ENCODE data around the gene GGT6. TPM values are rescaled to one million over a fixed set of nuclear protein-coding genes. Genes with fewer than 3 reads are reported as not detected.
"Not testable (repeated sequence)": the region's sequence is repeated elsewhere in the genome, so short reads cannot be mapped to it uniquely, and the experiment has no call there.

The GGT6 gene
- not detected in 2 replicates for total RNA-seq (ENCODE audit: low replicate concordance)

GRCh38 chr17:4560421-4560820, at the start of gene GGT6:
GGT6 (minus strand) TSS chr17:4560577; CDS start chr17:4560521, 56 bp downstream.
- no peak within 1 kb of the TSS for H3K4me3 ChIP-seq (ENCODE audit: low read depth, low read length)
- no peak for TF ChIP-seq CTCF (IDR thresholded peaks at IDR 0.05; ENCODE audit: insufficient read depth, low read length)
- DNase-seq (ENCODE audit: low read depth), result no peak

- no peak overlapping the region for H3K4me3 ChIP-seq (ENCODE audit: low read depth, low read length)
- no peak for DNase-seq (ENCODE audit: low read depth)
These were observed 49.8 kb upstream of the GGT6 start for GRCh38 chr17:4610162-4610561.

GRCh38 chr17:4609761-4610160, 49.4 kb upstream of the GGT6 start:
- TF ChIP-seq CTCF (IDR thresholded peaks at IDR 0.05; ENCODE audit: insufficient read depth, low read length), result no peak
- H3K4me3 ChIP-seq (ENCODE audit: low read depth, low read length), result no peak overlapping the region
- no peak for DNase-seq (ENCODE audit: low read depth)

More at GRCh38 chr17:4610162-4610561, 49.8 kb upstream of the GGT6 start:
- no peak for TF ChIP-seq CTCF (IDR thresholded peaks at IDR 0.05; ENCODE audit: insufficient read depth, low read length)

GRCh38 chr17:4607773-4608187, 47.4 kb upstream of the GGT6 start:
- TF ChIP-seq CTCF (IDR thresholded peaks at IDR 0.05; ENCODE audit: insufficient read depth, low read length), result no peak
- no peak overlapping the region for H3K4me3 ChIP-seq (ENCODE audit: low read depth, low read length)
- peak; percentile 78 for DNase-seq (ENCODE audit: low read depth)

- no peak for TF ChIP-seq CTCF (IDR thresholded peaks at IDR 0.05; ENCODE audit: insufficient read depth, low read length)
- no peak overlapping the region for H3K4me3 ChIP-seq (ENCODE audit: low read depth, low read length)
- no peak for DNase-seq (ENCODE audit: low read depth)
These were observed 46.9 kb upstream of the GGT6 start for GRCh38 chr17:4607261-4607741.

GRCh38 chr17:4605826-4606225, 45.4 kb upstream of the GGT6 start:
- no peak overlapping the region for H3K4me3 ChIP-seq (ENCODE audit: low read depth, low read length)
- DNase-seq (ENCODE audit: low read depth), result no peak
- no peak for TF ChIP-seq CTCF (IDR thresholded peaks at IDR 0.05; ENCODE audit: insufficient read depth, low read length)

- not testable (repeated sequence) for DNase-seq (ENCODE audit: low read depth); H3K4me3 ChIP-seq (ENCODE audit: low read depth, low read length)
These were observed 44.4 kb upstream of the GGT6 start for GRCh38 chr17:4604736-4605135.

Measured in fibroblast of the aortic adventitia (primary cell).